NB4 (cell line): ENCODE measurements around the gene ANKS1B.

Experiments used
- CTCF ChIP-seq: IDR thresholded peaks from one replicate; pipeline ENCODE4 v1.5.1; 2012; ENCODE audit warnings: low read depth, low read length
- MYC ChIP-seq: IDR thresholded peaks from 2 replicates; pipeline ENCODE4 v1.6.1; 2011; ENCODE audit warnings: low read depth, low read length
- POLR2A ChIP-seq: IDR thresholded peaks from 2 replicates; pipeline ENCODE4 v1.6.1; 2011; ENCODE audit warnings: mild to moderate bottlenecking; ENCODE audit not compliant: insufficient read length; ENCODE audit errors: extremely low read depth
- TF ChIP-seq, protein P1 (sequence below): IDR thresholded peaks from 2 replicates; pipeline ENCODE4 v1.6.1; 2011; ENCODE audit warnings: low read depth, low read length

- TF ChIP-seq CTCF: no peak
- TF ChIP-seq, protein P1, sequence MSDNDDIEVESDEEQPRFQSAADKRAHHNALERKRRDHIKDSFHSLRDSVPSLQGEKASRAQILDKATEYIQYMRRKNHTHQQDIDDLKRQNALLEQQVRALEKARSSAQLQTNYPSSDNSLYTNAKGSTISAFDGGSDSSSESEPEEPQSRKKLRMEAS: no peak
- TF ChIP-seq POLR2A: no peak
- TF ChIP-seq MYC: no peak
These were observed 553.5 kb downstream of the ANKS1B start for GRCh38 chr12:99431203-99431602.
